SU-DHL-6 (cell line): ENCODE data around the gene KRTAP17-1.

Source experiments
- EZH2phosphoT487 ChIP-seq: fragments of 200-600 bp; sonication (generic), shearing (Covaris generic); conservative IDR thresholded peaks from 2 replicates; pipeline ENCODE4 v1.6.1; 2018; ENCODE audit warnings: mild to moderate bottlenecking, antibody characterized with exemption, low read length, moderate library complexity, mixed read lengths
- TF ChIP-seq, protein P1 (sequence below): fragments of 200-600 bp; sonication (generic); IDR thresholded peaks from one replicate; pipeline ENCODE4 v1.5.1; 2017; ENCODE audit warnings: antibody characterized with exemption, mild to moderate bottlenecking, low read length, moderate library complexity; ENCODE audit not compliant: insufficient read depth, poor library complexity, severe bottlenecking

DNA sequence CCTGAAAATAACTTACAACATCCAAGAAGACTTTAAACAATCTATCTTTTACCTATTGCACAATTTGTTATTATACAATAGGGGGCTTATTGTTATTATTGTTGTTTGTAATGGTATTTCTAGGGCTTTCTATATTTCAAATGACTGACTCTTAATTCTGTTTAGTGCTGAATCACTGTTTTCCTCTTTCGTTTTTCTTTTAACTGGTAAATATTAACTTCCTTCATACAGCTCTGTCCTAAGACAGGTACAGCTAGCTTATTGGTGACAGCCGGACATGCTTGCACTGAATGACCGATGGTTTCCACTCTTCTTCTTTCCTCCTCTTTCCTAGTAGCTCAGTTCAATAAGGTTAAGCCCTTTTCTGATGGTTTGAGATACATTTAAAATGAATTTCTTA is 28.5 kb downstream of the KRTAP17-1 start:
- TF ChIP-seq, protein P1, sequence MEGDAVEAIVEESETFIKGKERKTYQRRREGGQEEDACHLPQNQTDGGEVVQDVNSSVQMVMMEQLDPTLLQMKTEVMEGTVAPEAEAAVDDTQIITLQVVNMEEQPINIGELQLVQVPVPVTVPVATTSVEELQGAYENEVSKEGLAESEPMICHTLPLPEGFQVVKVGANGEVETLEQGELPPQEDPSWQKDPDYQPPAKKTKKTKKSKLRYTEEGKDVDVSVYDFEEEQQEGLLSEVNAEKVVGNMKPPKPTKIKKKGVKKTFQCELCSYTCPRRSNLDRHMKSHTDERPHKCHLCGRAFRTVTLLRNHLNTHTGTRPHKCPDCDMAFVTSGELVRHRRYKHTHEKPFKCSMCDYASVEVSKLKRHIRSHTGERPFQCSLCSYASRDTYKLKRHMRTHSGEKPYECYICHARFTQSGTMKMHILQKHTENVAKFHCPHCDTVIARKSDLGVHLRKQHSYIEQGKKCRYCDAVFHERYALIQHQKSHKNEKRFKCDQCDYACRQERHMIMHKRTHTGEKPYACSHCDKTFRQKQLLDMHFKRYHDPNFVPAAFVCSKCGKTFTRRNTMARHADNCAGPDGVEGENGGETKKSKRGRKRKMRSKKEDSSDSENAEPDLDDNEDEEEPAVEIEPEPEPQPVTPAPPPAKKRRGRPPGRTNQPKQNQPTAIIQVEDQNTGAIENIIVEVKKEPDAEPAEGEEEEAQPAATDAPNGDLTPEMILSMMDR, result no peak
- no peak for TF ChIP-seq EZH2phosphoT487
